SJSA1 (cell line): ENCODE data around the gene PHC2. TPM values are rescaled to one million over a fixed set of nuclear protein-coding genes. Genes with fewer than 3 reads are reported as not detected.

Experiments used
- DNase-seq, 2 experiments: peaks; one replicate each; pipeline ENCODE4 v3.0.0-alpha.2; 2015 to 2020; ENCODE audit warnings: low spot score in 2 of 2, low read depth in 1 of 2
- H3K27ac ChIP-seq: fragments of 250-450 bp; sonication (Bioruptor Pico); 2 replicates; pipeline ENCODE4 v1.5.1; 2020; ENCODE audit warnings: mild to moderate bottlenecking, moderate library complexity
- H3K27me3 ChIP-seq: fragments of 250-450 bp; sonication (Bioruptor Pico); replicated peaks from 2 replicates; pipeline ENCODE4 v1.5.1; 2020; ENCODE audit warnings: mild to moderate bottlenecking, moderate library complexity
- H3K36me3 ChIP-seq: fragments of 250-450 bp; sonication (Bioruptor Pico); 2 replicates; pipeline ENCODE4 v1.5.1; 2020; ENCODE audit warnings: mild to moderate bottlenecking
- H3K4me1 ChIP-seq: fragments of 250-450 bp; sonication (Bioruptor Pico); replicated peaks from 2 replicates; pipeline ENCODE4 v1.6.1; 2021; ENCODE audit warnings: mild to moderate bottlenecking
- H3K4me3 ChIP-seq: fragments of 250-450 bp; sonication (Bioruptor Pico); 2 replicates; pipeline ENCODE4 v1.5.1; 2020; ENCODE audit warnings: mild to moderate bottlenecking
- H3K9me3 ChIP-seq: fragments of 250-450 bp; sonication (Bioruptor Pico); replicated peaks from 2 replicates; pipeline ENCODE4 v1.5.1; 2020; ENCODE audit warnings: mild to moderate bottlenecking
- total RNA-seq: library from RNA; depleted of rRNA; stranded (reverse); fragments of >200 nt; shearing (Covaris generic); gene quantifications from 2 replicates; pipeline ENCODE4 v1.2.3, GENCODE V29; 2014

PHC2 gene
- total RNA-seq, 1 experiment from 2014 or later, result 92.8 TPM

DNA sequence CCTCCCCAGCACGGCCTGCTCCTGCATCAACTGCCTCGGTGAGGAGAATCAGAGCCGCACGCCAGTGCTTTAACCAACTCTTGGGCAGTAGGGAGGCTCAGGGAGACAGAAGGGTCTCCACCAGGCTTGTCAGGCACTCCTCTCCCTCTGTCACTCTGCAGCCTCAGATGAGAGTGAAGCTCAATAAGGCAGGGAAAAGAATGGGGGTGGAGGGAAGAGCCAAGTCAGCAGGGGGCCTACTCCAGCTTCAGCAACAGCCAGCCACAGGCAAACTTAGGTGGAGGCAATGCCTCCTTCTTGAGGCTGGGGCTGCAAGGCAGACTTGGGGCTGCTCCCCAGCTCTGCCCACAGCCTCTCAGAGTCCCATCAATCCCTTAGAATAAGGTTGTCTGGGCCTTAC is 58.2 kb downstream of the PHC2 start:
- no peaks in the 10 kb centered on the region for H3K9me3 ChIP-seq
- H3K27me3 ChIP-seq, result no peaks in the 10 kb centered on the region
- no peak for DNase-seq
- H3K36me3 ChIP-seq, result peaks cover 7% of the 10 kb centered on the region; the same call in 1 of the 2 replicates
- peaks cover 17% of the 10 kb centered on the region for H3K4me1 ChIP-seq
- H3K27ac ChIP-seq, result no peak overlapping the region
- no peak overlapping the region for H3K4me3 ChIP-seq

DNA sequence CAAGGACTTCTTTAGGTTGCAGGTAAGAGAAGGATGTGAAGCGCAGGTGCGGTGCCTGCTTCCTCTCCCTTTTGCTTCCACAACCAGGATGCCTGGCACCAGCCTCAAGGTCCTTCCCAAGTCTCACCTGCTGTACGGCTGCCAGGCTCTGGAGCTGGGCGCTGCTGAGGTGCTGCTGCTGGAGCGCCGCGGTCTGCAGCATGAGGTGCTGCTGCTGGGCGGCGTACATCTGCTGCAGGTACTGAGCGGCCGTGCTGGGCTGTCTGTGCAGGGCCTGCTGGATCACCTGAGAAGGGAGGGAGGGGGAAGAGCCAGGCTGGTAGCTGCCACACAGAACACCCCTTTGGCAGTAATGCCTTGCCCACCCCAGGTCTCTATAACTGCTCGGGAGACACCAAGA is 58.7 kb downstream of the PHC2 start:
- no peaks in the 10 kb centered on the region for H3K9me3 ChIP-seq

DNA sequence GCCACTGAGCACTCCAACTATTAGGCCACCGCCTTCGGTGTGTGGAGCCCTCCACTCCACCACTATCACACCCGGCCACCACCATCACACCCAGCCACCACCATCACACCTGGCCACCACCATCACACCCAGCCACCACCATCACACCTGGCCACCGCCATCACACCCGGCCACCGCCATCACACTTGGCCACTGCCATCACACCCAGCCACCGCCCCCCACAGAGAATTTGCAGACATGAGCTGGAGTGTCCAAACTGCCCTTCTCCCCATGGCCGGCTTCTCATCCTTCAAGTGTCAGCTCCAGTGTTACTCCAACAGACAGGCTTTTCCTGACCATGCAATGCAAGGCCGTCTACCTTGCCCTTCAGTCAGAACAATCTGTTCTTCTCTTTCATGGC is 59.6 kb downstream of the PHC2 start:
- Histone ChIP-seq H3K36me3 (peaks cover 15% of the 10 kb centered on the region; the same call in 1 of the 2 replicates), H3K4me1 (peaks cover 24% of the 10 kb centered on the region), H3K4me3 (no peak overlapping the region), H3K9me3 (no peaks in the 10 kb centered on the region), H3K27ac (no peak overlapping the region), H3K27me3 (no peaks in the 10 kb centered on the region)
- DNase-seq, result no peak

More for the DNA sequence above, 58.7 kb downstream of the PHC2 start:
- Histone ChIP-seq H3K36me3 (peaks cover 12% of the 10 kb centered on the region; the same call in 1 of the 2 replicates), H3K27ac (no peak overlapping the region), H3K27me3 (no peaks in the 10 kb centered on the region), H3K4me1 (peaks cover 22% of the 10 kb centered on the region), H3K4me3 (no peak overlapping the region)
- DNase-seq, result no peak

DNA sequence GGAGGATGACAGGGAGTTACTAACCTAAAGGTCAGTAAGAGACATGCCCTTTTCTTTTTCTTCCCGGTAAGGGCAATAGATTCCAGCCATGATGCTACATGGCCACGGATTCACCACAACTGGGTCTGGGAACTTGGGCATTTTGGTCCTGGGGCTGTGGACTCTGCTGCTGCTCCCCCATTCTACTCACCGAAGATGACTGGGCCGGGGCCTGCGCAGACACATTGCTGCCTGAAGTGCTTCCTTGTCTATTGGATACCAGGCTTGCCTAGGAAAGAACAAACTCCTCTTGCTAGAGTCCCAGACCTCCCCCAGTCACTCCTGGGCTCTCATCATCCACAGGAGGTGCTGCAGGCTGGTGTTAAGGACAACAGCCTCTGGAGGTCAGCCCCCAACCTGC is 60.1 kb downstream of the PHC2 start:
- DNase-seq, result no peak

DNA sequence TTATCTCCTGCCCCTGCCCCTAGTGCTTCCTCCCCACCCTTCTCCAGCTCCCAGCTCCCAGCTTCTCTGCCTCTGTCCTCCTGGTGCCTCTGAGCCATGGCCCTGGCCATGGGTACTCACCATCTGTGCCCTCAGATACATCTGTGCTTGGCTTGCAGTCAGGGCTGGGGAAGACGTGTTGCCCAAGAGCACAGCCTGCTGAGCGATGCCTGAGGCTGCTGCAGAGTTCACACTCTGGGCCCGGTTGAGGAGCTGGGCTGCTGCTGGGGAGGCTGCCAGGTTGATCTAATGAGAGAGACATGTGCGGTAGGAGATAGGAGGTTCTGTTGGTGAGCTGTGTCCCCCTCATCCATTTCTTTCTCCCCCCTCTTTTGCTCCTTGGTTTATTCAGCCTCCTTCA is 60.6 kb downstream of the PHC2 start:
- H3K4me3 ChIP-seq, result no peak overlapping the region
- no peak for DNase-seq
- no peaks in the 10 kb centered on the region for H3K9me3 ChIP-seq

More for the DNA sequence above, 60.1 kb downstream of the PHC2 start:
- no peaks in the 10 kb centered on the region for H3K9me3 ChIP-seq
- peaks cover 15% of the 10 kb centered on the region; the same call in 1 of the 2 replicates for H3K36me3 ChIP-seq
- no peaks in the 10 kb centered on the region for H3K27me3 ChIP-seq
- H3K27ac ChIP-seq, result no peak overlapping the region
- no peak overlapping the region for H3K4me3 ChIP-seq
- peaks cover 29% of the 10 kb centered on the region for H3K4me1 ChIP-seq

DNA sequence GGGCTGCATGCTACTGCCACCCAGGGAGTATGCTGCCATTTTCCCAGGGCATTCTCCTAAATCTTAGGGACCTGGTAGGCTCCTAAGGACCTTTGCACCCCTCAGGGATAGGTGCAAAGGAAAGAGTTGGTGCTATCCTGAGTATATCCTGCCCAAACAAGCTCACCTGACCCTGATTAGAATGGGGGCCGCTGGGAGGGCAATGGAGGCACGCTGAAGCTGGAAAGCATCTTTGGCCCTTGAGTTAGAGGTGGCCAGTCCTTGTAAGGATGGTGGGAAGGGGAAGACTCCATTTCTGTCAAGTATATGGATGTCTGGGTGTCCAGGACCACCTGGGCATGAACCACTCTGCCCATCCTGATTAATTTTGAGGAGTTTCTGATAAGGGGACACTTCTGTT is 61.1 kb downstream of the PHC2 start:
- no peak overlapping the region for H3K4me3 ChIP-seq
- peaks cover 15% of the 10 kb centered on the region; the same call in 1 of the 2 replicates for H3K36me3 ChIP-seq
- no peaks in the 10 kb centered on the region for H3K9me3 ChIP-seq
- H3K4me1 ChIP-seq, result peaks cover 36% of the 10 kb centered on the region
- no peaks in the 10 kb centered on the region for H3K27me3 ChIP-seq
- H3K27ac ChIP-seq, result no peak overlapping the region
- no peak for DNase-seq

More for the DNA sequence above, 60.6 kb downstream of the PHC2 start:
- Histone ChIP-seq H3K4me1 (peaks cover 34% of the 10 kb centered on the region), H3K27me3 (no peaks in the 10 kb centered on the region), H3K27ac (no peak overlapping the region), H3K36me3 (peaks cover 15% of the 10 kb centered on the region; the same call in 1 of the 2 replicates)

DNA sequence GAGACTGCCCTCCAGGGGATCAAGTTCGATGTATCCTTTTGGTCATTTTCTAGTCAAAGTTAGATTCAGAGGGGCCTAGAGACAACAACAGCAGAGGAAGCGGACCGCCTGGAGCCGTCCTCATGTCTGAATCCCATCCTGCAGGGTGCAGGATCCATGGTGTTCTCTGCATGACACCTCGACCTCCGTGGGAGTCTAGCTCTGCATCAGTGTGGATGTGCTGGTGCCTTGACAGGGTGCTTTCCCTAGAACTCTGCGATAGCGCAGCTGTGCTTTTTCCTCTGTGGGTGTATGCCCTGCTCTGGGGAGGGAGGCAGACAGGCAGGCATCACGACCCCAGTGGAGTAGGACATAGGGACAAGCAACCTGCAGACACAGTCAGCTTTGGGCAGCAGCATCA is 61.8 kb downstream of the PHC2 start:
- Histone ChIP-seq H3K4me3 (no peak overlapping the region), H3K36me3 (peaks cover 15% of the 10 kb centered on the region; the same call in 1 of the 2 replicates), H3K9me3 (no peaks in the 10 kb centered on the region), H3K27me3 (no peaks in the 10 kb centered on the region), H3K27ac (no peak overlapping the region), H3K4me1 (peaks cover 36% of the 10 kb centered on the region)
- DNase-seq, result no peak

DNA sequence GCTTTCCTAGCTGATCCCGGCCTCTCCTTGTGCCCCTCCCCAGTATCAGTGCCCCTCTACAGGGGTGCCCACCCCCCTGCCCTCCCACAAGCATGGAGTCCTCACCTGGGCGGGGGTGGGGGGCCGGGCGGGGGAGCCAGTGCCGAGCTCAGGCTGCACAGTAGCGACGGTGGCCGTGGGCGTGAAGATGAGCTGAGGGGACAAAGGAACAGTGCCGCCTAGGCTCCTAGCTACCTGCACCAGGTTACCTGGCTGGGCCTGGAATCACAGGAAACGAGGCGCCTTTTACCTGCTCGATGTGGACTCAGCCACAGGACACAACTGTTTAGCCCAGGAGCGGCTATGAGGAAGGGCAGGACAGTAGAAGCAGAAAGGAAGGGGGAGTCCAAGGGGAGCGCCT is 62.5 kb downstream of the PHC2 start:
- peaks cover 37% of the 10 kb centered on the region for H3K4me1 ChIP-seq
- no peak for DNase-seq
- H3K27ac ChIP-seq, result no peak overlapping the region
- H3K4me3 ChIP-seq, result no peak overlapping the region
- H3K36me3 ChIP-seq, result peaks cover 11% of the 10 kb centered on the region; the same call in 1 of the 2 replicates
- no peaks in the 10 kb centered on the region for H3K9me3 ChIP-seq
- no peaks in the 10 kb centered on the region for H3K27me3 ChIP-seq

DNA sequence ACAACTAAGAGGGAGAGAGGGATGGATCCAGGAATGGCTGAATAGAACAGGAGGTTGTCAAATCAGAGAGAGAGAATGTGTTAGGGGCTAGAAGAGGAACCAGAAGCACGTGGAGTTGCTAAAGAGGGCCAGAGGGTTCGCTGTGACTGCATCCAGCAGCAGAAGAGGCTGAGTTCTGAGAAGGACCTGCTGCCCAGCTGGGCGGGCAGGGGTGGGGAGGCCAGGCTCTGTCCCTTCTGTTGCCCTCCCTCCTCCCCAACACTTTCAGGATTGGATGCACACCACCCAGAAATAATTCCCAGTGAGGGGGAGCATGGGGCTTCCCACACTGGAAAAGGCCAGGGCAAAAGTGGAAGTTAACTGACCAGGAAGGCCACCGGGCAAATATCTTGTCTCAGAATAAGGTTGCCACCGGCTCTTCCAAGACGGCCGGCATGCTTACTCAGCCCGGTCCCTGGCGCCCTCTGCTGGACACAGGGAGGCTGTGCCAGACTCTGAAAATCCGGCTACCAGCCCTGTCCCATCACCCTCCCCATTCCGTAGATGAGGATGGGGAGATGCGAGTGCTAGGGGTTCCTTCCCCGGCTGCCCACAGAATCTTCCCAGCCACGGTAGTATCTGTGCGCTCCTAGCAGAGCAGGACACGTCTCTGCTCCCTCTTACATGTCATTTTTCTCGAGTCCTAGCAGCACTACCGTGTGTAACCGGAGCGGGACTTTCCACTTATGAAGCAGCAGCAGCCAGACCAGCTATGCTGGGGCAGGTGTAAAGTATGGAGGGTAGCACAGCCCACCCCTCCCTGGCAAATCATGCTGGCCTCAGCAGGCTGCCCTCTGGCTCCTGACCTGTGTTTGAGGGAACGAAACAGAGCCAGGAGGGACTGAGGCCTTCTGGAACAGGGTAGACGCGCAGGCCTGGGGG is 63.1 kb downstream of the PHC2 start:
- no peaks in the 10 kb centered on the region for H3K9me3 ChIP-seq
- H3K27me3 ChIP-seq, result no peaks in the 10 kb centered on the region
- H3K36me3 ChIP-seq, result peaks cover 11% of the 10 kb centered on the region; the same call in 1 of the 2 replicates
- no peak overlapping the region for H3K4me3 ChIP-seq
- peaks cover 37% of the 10 kb centered on the region for H3K4me1 ChIP-seq
- DNase-seq, result peak; percentile 71 to 87
- H3K27ac ChIP-seq, result no peak overlapping the region

DNA sequence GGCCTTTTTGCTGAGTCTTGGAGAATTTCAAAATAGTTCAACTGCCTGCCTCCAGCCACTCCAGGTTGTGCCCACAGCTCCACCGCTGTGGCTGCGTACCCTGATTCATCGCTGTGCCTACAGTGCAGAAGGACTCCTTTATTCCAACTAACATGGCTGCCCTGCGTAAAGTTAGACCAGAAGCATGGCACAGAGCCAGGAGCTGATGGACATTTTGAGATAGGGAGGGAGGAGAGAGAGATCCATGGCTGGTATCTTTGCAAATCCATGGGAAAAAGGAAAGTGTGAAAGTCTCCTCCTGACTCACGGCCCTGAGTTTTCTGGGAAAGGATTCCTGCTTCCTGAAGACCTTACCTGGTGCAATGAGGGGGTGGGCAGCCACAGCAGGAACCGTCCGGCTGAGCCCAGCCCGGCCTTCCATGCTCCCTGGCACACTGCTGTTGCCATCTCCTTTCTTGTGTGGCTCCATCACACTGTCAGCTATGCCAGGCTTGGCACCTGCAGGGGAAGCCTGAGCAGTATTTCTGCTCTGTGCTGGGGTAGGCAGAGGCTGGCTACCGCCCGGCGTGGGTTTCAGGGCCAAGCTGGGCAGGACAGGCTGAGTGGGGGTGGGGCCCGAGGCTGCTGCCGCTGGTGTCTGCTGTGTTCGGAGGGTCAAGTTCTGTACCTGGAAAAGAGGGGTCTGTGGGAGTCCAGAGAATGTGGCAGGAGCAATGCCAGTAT is 64.0 kb downstream of the PHC2 start:
- DNase-seq, result no peak
- Histone ChIP-seq H3K9me3 (no peaks in the 10 kb centered on the region), H3K4me1 (peaks cover 37% of the 10 kb centered on the region), H3K27ac (no peak overlapping the region), H3K36me3 (peaks cover 11% of the 10 kb centered on the region; the same call in 1 of the 2 replicates), H3K4me3 (no peak overlapping the region), H3K27me3 (no peaks in the 10 kb centered on the region)

DNA sequence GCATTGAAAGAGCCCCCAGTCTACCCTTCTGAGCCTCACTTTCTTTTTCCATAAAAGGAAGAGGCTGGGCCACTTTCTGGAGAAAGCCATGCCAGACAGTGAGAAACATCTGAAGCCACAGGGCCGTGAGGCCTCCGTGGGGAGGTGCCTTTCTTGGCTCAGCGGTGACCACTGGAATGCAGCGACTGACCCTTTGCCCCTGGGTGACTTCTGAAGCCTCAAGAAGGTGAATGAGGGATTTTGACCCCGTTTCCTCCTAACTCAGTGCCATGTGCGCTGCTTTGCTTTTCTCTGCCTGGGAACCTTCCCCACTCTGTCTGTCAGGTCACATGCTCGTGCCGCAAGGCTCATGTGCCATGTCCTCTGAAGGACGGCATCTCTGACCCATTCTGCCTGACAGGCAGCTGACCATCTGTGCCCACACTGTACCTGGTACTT is 65.3 kb downstream of the PHC2 start:
- Histone ChIP-seq H3K36me3 (peaks cover 11% of the 10 kb centered on the region; the same call in 1 of the 2 replicates), H3K4me1 (peaks cover 37% of the 10 kb centered on the region), H3K27ac (peak overlapping the region; percentile 13; the same call in 1 of the 2 replicates), H3K9me3 (no peaks in the 10 kb centered on the region), H3K4me3 (no peak overlapping the region), H3K27me3 (no peaks in the 10 kb centered on the region)
- DNase-seq, result peak; percentile 63

DNA sequence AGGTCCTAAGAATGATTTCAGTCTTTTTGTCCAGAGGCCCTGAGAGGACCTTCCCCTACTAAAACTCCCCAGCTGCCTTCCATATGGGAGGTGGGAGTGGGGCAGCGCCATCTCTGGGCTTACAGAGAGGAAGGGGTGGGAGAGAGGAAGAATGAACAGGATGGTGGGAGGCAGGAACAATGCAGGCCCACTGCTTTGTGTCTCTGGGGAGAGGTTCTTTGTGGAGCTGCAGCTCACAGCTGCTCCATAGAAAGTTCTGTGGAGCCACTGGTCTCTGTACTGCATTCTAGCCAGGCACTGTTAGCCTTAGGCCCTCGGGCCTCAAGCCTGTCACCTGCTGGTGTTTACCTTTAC is 66.4 kb downstream of the PHC2 start:
- Histone ChIP-seq H3K27ac (no peak overlapping the region), H3K4me1 (peaks cover 37% of the 10 kb centered on the region), H3K36me3 (peaks cover 11% of the 10 kb centered on the region; the same call in 1 of the 2 replicates), H3K4me3 (no peak overlapping the region), H3K9me3 (no peaks in the 10 kb centered on the region), H3K27me3 (no peaks in the 10 kb centered on the region)
- no peak for DNase-seq

DNA sequence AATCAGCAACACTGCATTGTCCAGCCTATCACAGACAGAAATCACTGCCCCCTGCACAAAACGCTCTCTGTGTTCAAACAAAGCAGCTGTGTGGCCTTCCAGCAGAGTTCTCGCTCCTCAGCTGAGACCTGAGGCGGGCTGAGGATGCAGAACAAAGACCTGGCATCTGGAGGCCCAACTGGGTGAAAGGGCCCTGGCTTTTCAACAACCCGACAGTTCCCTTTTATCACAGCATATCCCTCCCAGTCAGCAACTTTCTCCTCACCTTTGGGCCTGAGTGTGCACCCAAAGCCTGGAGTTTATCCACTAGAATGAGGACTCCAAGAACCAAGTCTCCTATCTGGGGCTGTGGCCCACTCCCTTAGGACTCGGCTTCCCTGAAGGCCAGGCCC is 67.4 kb downstream of the PHC2 start:
- Histone ChIP-seq H3K27ac (no peak overlapping the region), H3K4me3 (no peak overlapping the region), H3K9me3 (no peaks in the 10 kb centered on the region), H3K4me1 (peaks cover 37% of the 10 kb centered on the region), H3K36me3 (peaks cover 11% of the 10 kb centered on the region; the same call in 1 of the 2 replicates), H3K27me3 (no peaks in the 10 kb centered on the region)
- DNase-seq, result no peak

DNA sequence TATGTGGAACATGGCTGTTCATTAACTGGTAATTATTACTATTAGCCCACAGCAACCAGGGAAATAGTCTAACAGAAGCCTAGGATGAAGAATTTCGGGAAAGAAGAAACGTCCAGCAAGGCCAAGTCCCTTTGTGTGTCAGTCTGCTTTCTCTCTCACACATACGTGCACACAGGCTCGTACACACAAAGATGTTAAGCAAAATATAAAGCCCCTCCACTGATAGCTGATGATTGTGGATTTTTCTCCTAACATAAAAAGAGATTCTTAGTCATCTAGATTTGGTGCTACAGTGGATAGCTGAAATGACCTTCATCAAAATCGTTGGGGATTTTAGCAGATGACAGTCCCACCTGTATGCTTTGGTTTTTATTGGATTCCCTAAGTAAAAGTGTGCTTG is 67.9 kb downstream of the PHC2 start:
- Histone ChIP-seq H3K36me3 (peaks cover 10% of the 10 kb centered on the region; the same call in 1 of the 2 replicates), H3K4me1 (peaks cover 35% of the 10 kb centered on the region), H3K9me3 (no peaks in the 10 kb centered on the region), H3K27me3 (no peaks in the 10 kb centered on the region), H3K4me3 (no peak overlapping the region), H3K27ac (no peak overlapping the region)
- DNase-seq, result no peak
